ENCODE data around the gene MATN3.

The MATN3 gene

GRCh38 chr2:19947184-19947940 is 65.1 kb downstream of the MATN3 start:
- no peak for TF ChIP-seq CTCF (IDR thresholded peaks at IDR 0.05; ENCODE audit: low read depth, low read length)
- in situ Hi-C loops (cut with HindIII; ENCODE audit: low sequenced_read_pairs) = no loop called here
- H3K4me3 ChIP-seq (ENCODE audit: low read depth, low read length) = no peak overlapping the region
- no peak for DNase-seq (ENCODE audit: low read depth, low spot score)

- in situ Hi-C loops (cut with HindIII; ENCODE audit: low sequenced_read_pairs) = no loop called here
- TF ChIP-seq CTCF (IDR thresholded peaks at IDR 0.05; ENCODE audit: low read depth, low read length) = no peak
- DNase-seq (ENCODE audit: low read depth, low spot score) = no peak
- H3K4me3 ChIP-seq (ENCODE audit: low read depth, low read length) = no peak overlapping the region
Measured at GRCh38 chr2:19944205-19944845, 68.1 kb downstream of the MATN3 start.

DNA sequence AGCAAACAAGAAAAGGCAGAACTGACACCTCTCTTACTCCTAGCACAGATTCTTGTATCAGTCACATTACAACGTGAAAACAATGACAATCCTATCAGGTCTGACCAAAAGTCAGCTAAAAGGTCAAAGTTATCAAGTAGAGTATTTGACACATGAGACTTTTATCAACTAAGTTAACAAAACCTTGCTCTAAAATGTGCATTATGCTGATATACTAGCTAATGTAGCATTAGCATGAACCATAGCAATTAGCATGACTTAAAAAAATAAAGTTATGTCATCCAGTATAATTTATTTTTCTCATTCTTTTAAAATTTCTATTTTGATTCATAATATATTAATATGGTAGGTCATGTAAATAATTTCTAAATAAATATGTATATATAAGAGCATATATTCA is 69.3 kb downstream of the MATN3 start:
- in situ Hi-C loops (cut with HindIII; ENCODE audit: low sequenced_read_pairs) = no loop called here
- no peak for TF ChIP-seq CTCF (IDR thresholded peaks at IDR 0.05; ENCODE audit: low read depth, low read length)

GRCh38 chr2:19942199-19942598 is 70.3 kb downstream of the MATN3 start:
- H3K4me3 ChIP-seq (ENCODE audit: low read depth, low read length) = no peak overlapping the region
- in situ Hi-C loops (cut with HindIII; ENCODE audit: low sequenced_read_pairs) = no loop called here
- DNase-seq (ENCODE audit: low read depth, low spot score) = no peak
- TF ChIP-seq CTCF (IDR thresholded peaks at IDR 0.05; ENCODE audit: low read depth, low read length) = no peak

More for the DNA sequence above, 69.3 kb downstream of the MATN3 start:
- no peak overlapping the region for H3K4me3 ChIP-seq (ENCODE audit: low read depth, low read length)
- DNase-seq (ENCODE audit: low read depth, low spot score) = no peak

Measured in astrocyte of the spinal cord (primary cell).